ENCODE measurements around the gene GPR162. TPM values are rescaled to one million over a fixed set of nuclear protein-coding genes. Genes with fewer than 3 reads are reported as not detected.

Gene GPR162, protein sequence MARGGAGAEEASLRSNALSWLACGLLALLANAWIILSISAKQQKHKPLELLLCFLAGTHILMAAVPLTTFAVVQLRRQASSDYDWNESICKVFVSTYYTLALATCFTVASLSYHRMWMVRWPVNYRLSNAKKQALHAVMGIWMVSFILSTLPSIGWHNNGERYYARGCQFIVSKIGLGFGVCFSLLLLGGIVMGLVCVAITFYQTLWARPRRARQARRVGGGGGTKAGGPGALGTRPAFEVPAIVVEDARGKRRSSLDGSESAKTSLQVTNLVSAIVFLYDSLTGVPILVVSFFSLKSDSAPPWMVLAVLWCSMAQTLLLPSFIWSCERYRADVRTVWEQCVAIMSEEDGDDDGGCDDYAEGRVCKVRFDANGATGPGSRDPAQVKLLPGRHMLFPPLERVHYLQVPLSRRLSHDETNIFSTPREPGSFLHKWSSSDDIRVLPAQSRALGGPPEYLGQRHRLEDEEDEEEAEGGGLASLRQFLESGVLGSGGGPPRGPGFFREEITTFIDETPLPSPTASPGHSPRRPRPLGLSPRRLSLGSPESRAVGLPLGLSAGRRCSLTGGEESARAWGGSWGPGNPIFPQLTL
- 1 to 10 TPM in 2 of 4 donors, under 1 TPM in 2; 0.47 to 2.1 (median 1.0) TPM for total RNA-seq

DNA sequence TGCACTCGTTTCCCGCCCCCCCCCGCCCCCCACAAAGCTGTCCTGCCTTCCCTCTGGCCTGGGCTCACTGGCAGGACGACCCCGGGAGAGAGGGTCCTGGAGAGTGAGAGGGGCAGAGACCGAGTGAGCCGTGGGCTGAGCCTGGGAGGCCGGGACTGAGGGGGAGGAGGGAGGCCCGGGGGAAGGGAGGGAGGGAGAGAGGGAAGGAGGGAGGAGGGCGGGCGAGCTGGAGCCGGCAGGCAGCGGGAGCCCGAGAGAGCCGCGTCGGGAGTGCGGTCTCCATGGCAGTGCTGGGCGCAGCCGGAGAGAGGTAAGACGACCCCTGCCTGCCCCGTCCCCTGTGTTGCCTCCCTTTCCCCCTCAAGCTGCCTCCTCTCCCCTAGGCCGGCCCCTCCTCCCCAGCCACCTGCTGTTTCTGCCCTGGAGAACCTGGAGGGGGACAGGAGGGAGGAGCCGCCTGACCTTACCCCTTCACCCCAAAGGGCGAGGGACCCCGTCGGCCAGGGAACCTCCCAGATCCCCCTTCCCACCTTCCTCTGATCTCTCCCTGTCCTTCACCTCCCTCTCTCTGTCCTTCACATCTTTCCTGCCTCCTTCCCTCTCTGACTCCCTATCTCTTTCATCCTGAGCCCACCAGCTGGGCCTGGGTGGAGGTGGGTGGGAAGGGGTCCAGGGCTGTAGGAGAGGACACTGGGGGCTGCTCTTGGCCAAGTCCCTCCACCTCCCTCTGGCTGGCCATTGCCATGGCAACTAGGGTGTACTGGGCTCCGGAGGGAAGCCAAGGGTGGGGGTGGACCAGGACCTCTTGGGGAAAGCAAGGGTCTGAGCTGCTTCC, at the start of gene GPR162:
TSS of gene GPR162 (plus strand) at position 231 of the 835 bp plus-strand sequence. CDS start 2,078 bp downstream, outside the sequence.
- 3% methylated on average over 17 of the region's 28 CpGs for WGBS
- TF ChIP-seq, protein P1, sequence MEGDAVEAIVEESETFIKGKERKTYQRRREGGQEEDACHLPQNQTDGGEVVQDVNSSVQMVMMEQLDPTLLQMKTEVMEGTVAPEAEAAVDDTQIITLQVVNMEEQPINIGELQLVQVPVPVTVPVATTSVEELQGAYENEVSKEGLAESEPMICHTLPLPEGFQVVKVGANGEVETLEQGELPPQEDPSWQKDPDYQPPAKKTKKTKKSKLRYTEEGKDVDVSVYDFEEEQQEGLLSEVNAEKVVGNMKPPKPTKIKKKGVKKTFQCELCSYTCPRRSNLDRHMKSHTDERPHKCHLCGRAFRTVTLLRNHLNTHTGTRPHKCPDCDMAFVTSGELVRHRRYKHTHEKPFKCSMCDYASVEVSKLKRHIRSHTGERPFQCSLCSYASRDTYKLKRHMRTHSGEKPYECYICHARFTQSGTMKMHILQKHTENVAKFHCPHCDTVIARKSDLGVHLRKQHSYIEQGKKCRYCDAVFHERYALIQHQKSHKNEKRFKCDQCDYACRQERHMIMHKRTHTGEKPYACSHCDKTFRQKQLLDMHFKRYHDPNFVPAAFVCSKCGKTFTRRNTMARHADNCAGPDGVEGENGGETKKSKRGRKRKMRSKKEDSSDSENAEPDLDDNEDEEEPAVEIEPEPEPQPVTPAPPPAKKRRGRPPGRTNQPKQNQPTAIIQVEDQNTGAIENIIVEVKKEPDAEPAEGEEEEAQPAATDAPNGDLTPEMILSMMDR (IDR thresholded peaks at IDR 0.05) = no peak
- TF ChIP-seq POLR2A (IDR thresholded peaks at IDR 0.05) (no peak), EP300 (IDR thresholded peaks at IDR 0.05) (no peak), POLR2AphosphoS5 (IDR thresholded peaks at IDR 0.05) (no peak)
- DNase-seq (ENCODE audit: low spot score in 2 of 2) = peak in 1 of 2 donors; percentile 74
- Histone ChIP-seq H3K4me1 (peaks cover 25% of the 10 kb centered on the region), H3K27me3 (peaks cover 42% of the 10 kb centered on the region), H3K27ac (no peak within 1 kb of the TSS), H3K9me3 (no peaks in the 10 kb centered on the region), H3K36me3 (no peaks in the 10 kb centered on the region), H3K4me3 (peak within 1 kb of the TSS; percentile 48)

DNA sequence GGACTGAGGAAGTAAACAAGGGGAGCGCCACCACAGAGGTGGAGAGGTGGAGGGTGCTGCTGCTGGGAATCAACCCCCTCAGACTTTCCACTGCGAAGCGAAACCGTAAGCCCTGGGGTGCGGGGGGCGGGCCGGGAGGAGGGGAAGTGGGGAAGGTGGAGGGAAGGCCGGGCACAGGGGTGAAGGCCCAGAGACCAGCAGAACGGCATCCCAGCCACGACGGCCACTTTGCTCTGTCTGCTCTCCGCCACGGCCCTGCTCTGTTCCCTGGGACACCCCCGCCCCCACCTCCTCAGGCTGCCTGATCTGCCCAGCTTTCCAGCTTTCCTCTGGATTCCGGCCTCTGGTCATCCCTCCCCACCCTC, 49.3 kb upstream of the GPR162 start, which contains the start of gene LAG3:
TSS of gene LAG3 (plus strand) at position 190 of the 365 bp plus-strand sequence. CDS start 333 bp downstream, outside the sequence.
- TF ChIP-seq, protein P1 (IDR thresholded peaks at IDR 0.05) = no peak
- no peak for TF ChIP-seq POLR2A (IDR thresholded peaks at IDR 0.05)
- no peak for TF ChIP-seq EP300 (IDR thresholded peaks at IDR 0.05)
- TF ChIP-seq POLR2AphosphoS5 (IDR thresholded peaks at IDR 0.05) = no peak
- Histone ChIP-seq H3K9me3 (no peaks in the 10 kb centered on the region), H3K36me3 (peaks cover 19% of the 10 kb centered on the region), H3K27me3 (no peaks in the 10 kb centered on the region), H3K4me3 (peak within 1 kb of the TSS; percentile 9), H3K4me1 (peaks cover 56% of the 10 kb centered on the region), H3K27ac (peak within 1 kb of the TSS; percentile 4)
- 64% methylated on average over 14 of the region's 15 CpGs for WGBS
- no peak for DNase-seq (ENCODE audit: low spot score in 2 of 2)

DNA sequence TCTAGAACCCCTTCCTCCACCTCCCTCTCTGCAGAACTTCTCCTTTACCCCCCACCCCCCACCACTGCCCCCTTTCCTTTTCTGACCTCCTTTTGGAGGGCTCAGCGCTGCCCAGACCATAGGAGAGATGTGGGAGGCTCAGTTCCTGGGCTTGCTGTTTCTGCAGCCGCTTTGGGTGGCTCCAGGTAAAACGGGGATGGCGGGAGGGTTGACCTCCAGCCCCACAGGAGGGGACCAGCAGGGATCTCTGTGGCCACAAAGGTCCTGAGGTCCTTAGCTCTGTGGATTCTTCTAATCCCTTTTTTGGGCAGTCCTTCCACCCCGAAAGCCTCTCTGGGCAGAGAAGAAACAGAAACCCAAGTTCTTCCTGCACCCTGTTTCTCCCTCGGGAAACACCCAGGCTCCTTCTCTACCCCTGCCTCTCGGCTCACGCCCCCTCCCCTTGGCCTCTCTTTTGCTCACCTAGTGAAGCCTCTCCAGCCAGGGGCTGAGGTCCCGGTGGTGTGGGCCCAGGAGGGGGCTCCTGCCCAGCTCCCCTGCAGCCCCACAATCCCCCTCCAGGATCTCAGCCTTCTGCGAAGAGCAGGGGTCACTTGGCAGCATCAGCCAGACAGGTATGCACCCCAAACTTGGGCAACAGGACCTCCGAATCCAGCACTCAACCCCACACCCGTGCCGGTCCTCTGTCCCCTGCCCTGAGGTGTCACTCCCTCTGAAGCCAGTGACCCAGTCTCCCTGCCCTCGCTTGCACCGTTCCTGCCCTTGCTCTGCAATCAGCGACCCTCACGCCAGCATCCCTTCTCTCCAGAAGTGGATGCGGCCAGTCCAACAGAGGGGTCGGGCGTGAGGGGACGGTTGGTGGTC, 48.7 kb upstream of the GPR162 start:
- Histone ChIP-seq H3K9me3 (no peaks in the 10 kb centered on the region), H3K36me3 (peaks cover 19% of the 10 kb centered on the region), H3K4me1 (peaks cover 52% of the 10 kb centered on the region), H3K4me3 (peak overlapping the region; percentile 9), H3K27me3 (no peaks in the 10 kb centered on the region), H3K27ac (no peak overlapping the region)
- no peak for DNase-seq (ENCODE audit: low spot score in 2 of 2)
- TF ChIP-seq POLR2AphosphoS5 (IDR thresholded peaks at IDR 0.05) (no peak), EP300 (IDR thresholded peaks at IDR 0.05) (no peak), POLR2A (IDR thresholded peaks at IDR 0.05) (no peak)
- TF ChIP-seq, protein P1 (IDR thresholded peaks at IDR 0.05) = no peak
- WGBS = 86% methylated on average over 17 of the region's 21 CpGs

DNA sequence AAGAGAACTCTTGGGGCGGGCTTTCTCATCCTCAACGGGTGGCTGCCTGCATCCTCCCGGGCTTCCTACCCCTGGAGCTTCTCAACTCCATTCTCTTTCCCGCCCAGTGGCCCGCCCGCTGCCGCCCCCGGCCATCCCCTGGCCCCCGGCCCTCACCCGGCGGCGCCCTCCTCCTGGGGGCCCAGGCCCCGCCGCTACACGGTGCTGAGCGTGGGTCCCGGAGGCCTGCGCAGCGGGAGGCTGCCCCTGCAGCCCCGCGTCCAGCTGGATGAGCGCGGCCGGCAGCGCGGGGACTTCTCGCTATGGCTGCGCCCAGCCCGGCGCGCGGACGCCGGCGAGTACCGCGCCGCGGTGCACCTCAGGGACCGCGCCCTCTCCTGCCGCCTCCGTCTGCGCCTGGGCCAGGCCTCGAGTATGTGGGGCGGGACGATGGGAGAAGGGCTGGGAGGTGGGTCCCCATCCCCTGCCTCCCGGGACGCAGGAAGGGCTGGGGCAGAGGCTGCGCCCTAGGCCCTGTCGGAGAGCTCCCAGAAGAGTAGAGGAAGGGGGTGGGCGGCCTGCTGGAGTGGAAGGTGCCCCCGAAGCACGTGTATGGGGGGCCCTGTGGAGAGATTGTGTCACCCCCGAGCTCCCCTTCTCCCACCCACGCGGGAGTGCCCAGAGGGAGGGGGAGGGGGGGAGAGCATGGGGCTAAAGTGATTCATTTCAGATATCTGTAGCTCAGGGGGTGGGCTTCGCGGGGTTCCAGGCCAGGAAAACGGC, 47.9 kb upstream of the GPR162 start:
- Histone ChIP-seq H3K9me3 (no peaks in the 10 kb centered on the region), H3K27ac (no peak overlapping the region), H3K27me3 (no peaks in the 10 kb centered on the region), H3K4me3 (peak overlapping the region; percentile 9), H3K4me1 (peaks cover 52% of the 10 kb centered on the region), H3K36me3 (peaks cover 19% of the 10 kb centered on the region)
- TF ChIP-seq POLR2AphosphoS5 (IDR thresholded peaks at IDR 0.05) = no peak
- no peak for TF ChIP-seq EP300 (IDR thresholded peaks at IDR 0.05)
- TF ChIP-seq, protein P1 (IDR thresholded peaks at IDR 0.05) = no peak
- no peak for TF ChIP-seq POLR2A (IDR thresholded peaks at IDR 0.05)
- 39% methylated on average over 23 of the region's 60 CpGs for WGBS
- no peak for DNase-seq (ENCODE audit: low spot score in 2 of 2)

Measured in suprapubic skin (tissue), 4 donors.